ENCODE results near the gene MZF1. TPM values are rescaled to one million over a fixed set of nuclear protein-coding genes. Genes with fewer than 3 reads are reported as not detected.

Gene MZF1
- total RNA-seq, 1 experiment from 2014 or later: 20.4 TPM

- H3K36me3 ChIP-seq (ENCODE audit: control insufficient read depth, insufficient read depth, low read length): no peaks in the 10 kb centered on the region; the same call in 1 of the 2 replicates
- no peaks in the 10 kb centered on the region for H3K27me3 Mint-ChIP-seq (ENCODE audit: insufficient read depth, unreplicated experiment)
- POLR2A ChIA-PET: interaction anchor here (1.2 kb wide), 1 partner anchor 18 kb away, joined by 3 read pairs; the partner anchor contains the start of gene TRIM28
- CTCF ChIA-PET: interaction anchor here (1.3 kb wide), 1 partner anchor 18 kb away, joined by 3 read pairs; the partner anchor contains the start of gene TRIM28
- H3K9me3 Mint-ChIP-seq (ENCODE audit: unreplicated experiment): no peaks in the 10 kb centered on the region
- peak overlapping the region; percentile 99 for H3K4me3 Mint-ChIP-seq (ENCODE audit: unreplicated experiment)
- DNase-seq: no peak
- BruUV-seq (replicated peaks): no TSS peak
- peak overlapping the region; percentile 53 for H3K4me3 ChIP-seq (ENCODE audit: low read depth, low read length)
- peaks cover 8% of the 10 kb centered on the region; the same call in 1 of the 2 replicates for H3K4me1 ChIP-seq
- H3K27ac Mint-ChIP-seq (ENCODE audit: unreplicated experiment): peak overlapping the region; percentile 58
- H3K9me3 ChIP-seq: no peaks in the 10 kb centered on the region
- peaks cover 98% of the 10 kb centered on the region for H3K36me3 Mint-ChIP-seq (ENCODE audit: insufficient read depth, unreplicated experiment)
- intact Hi-C loops (cut with micrococcal nuclease; ENCODE audit: unreplicated experiment): no loop called here
- peaks cover 31% of the 10 kb centered on the region for H3K4me1 Mint-ChIP-seq (ENCODE audit: low read depth, unreplicated experiment)
- no peaks in the 10 kb centered on the region for H3K27me3 ChIP-seq (replicated peaks; ENCODE audit: control insufficient read depth, insufficient read depth, low read length)
- TF ChIP-seq CTCF (IDR thresholded peaks at IDR 0.05; ENCODE audit: insufficient read depth in 1 of 2, low read depth in 1 of 2, low read length in 1 of 2, severe bottlenecking in 1 of 2, unreplicated experiment in 1 of 2): no peak
Measured at GRCh38 chr19:58561373-58562121, 11.6 kb downstream of the MZF1 start.

- no TSS peak for BruUV-seq (replicated peaks)
- peaks cover 1% of the 10 kb centered on the region for H3K36me3 ChIP-seq (ENCODE audit: control insufficient read depth, insufficient read depth, low read length)
- peak overlapping the region; percentile 99 for H3K4me3 Mint-ChIP-seq (ENCODE audit: unreplicated experiment)
- peaks cover 31% of the 10 kb centered on the region for H3K4me1 Mint-ChIP-seq (ENCODE audit: low read depth, unreplicated experiment)
- peaks cover 8% of the 10 kb centered on the region; the same call in 1 of the 2 replicates for H3K4me1 ChIP-seq
- TF ChIP-seq CTCF (IDR thresholded peaks at IDR 0.05; ENCODE audit: insufficient read depth in 1 of 2, low read depth in 1 of 2, low read length in 1 of 2, severe bottlenecking in 1 of 2, unreplicated experiment in 1 of 2): no peak
- no peaks in the 10 kb centered on the region for H3K9me3 ChIP-seq
- POLR2A ChIA-PET: interaction anchor here (1.2 kb wide), 1 partner anchor 17 kb away, joined by 3 read pairs; the partner anchor contains the start of gene TRIM28
- DNase-seq: no peak
- H3K27me3 ChIP-seq (replicated peaks; ENCODE audit: control insufficient read depth, insufficient read depth, low read length): no peaks in the 10 kb centered on the region
- no peak overlapping the region for H3K4me3 ChIP-seq (ENCODE audit: low read depth, low read length)
- H3K27ac Mint-ChIP-seq (ENCODE audit: unreplicated experiment): peak overlapping the region; percentile 42
- H3K9me3 Mint-ChIP-seq (ENCODE audit: unreplicated experiment): no peaks in the 10 kb centered on the region
- intact Hi-C loops (cut with micrococcal nuclease; ENCODE audit: unreplicated experiment): no loop called here
- H3K36me3 Mint-ChIP-seq (ENCODE audit: insufficient read depth, unreplicated experiment): peaks cover 98% of the 10 kb centered on the region
- CTCF ChIA-PET: no interaction called here
- no peaks in the 10 kb centered on the region for H3K27me3 Mint-ChIP-seq (ENCODE audit: insufficient read depth, unreplicated experiment)
Measured at GRCh38 chr19:58560921-58561320, 12.2 kb downstream of the MZF1 start.

GRCh38 chr19:58560007-58560887 is 12.9 kb downstream of the MZF1 start:
- BruUV-seq (replicated peaks): TSS peak; percentile 48
- no peak for DNase-seq
- Mint-ChIP-seq H3K36me3 (ENCODE audit: insufficient read depth, unreplicated experiment) (peaks cover 99% of the 10 kb centered on the region), H3K27ac (ENCODE audit: unreplicated experiment) (peak overlapping the region; percentile 98), H3K4me1 (ENCODE audit: low read depth, unreplicated experiment) (peaks cover 31% of the 10 kb centered on the region), H3K9me3 (ENCODE audit: unreplicated experiment) (no peaks in the 10 kb centered on the region), H3K27me3 (ENCODE audit: insufficient read depth, unreplicated experiment) (no peaks in the 10 kb centered on the region), H3K4me3 (ENCODE audit: unreplicated experiment) (peak overlapping the region; percentile 99)
- H3K27me3 ChIP-seq (replicated peaks; ENCODE audit: control insufficient read depth, insufficient read depth, low read length): no peaks in the 10 kb centered on the region
- peak overlapping the region; percentile 69 for H3K4me3 ChIP-seq (ENCODE audit: low read depth, low read length)
- POLR2A ChIA-PET: interaction anchor here (0.6 to 2.4 kb wide), 7 partner anchors 12 to 40 kb away, joined by 3 to 17 read pairs (median 6); partner anchors contain the start of genes MZF1, TRIM28 and ZBTB45
- H3K9me3 ChIP-seq: no peaks in the 10 kb centered on the region
- CTCF ChIA-PET: interaction anchor here (1.0 to 1.6 kb wide), 3 partner anchors 15 to 198 kb away, joined by 3 to 5 read pairs (median 4); partner anchors contain the start of gene ZBTB45
- intact Hi-C loops (cut with micrococcal nuclease; ENCODE audit: unreplicated experiment): no loop called here
- TF ChIP-seq CTCF (IDR thresholded peaks at IDR 0.05; ENCODE audit: insufficient read depth in 1 of 2, low read depth in 1 of 2, low read length in 1 of 2, severe bottlenecking in 1 of 2, unreplicated experiment in 1 of 2): no peak
- peaks cover 1% of the 10 kb centered on the region for H3K36me3 ChIP-seq (ENCODE audit: control insufficient read depth, insufficient read depth, low read length)
- peaks cover 11% of the 10 kb centered on the region; the same call in 1 of the 2 replicates for H3K4me1 ChIP-seq
